C4-2B (cell line): ENCODE data around the gene TERC.

Experiments used
- H3K27ac ChIP-seq: fragments of 450-650 bp; 2 replicates; pipeline ENCODE4 v1.5.1; 2017
- ZFX ChIP-seq: fragments of 450-650 bp; IDR thresholded peaks from 2 replicates; pipeline ENCODE4 v1.6.1; 2017
- TF ChIP-seq, protein P1 (sequence below): fragments of 450-650 bp; conservative IDR thresholded peaks from 2 replicates; pipeline ENCODE4 v1.5.1; 2017; ENCODE audit warnings: mild to moderate bottlenecking

The TERC gene

DNA sequence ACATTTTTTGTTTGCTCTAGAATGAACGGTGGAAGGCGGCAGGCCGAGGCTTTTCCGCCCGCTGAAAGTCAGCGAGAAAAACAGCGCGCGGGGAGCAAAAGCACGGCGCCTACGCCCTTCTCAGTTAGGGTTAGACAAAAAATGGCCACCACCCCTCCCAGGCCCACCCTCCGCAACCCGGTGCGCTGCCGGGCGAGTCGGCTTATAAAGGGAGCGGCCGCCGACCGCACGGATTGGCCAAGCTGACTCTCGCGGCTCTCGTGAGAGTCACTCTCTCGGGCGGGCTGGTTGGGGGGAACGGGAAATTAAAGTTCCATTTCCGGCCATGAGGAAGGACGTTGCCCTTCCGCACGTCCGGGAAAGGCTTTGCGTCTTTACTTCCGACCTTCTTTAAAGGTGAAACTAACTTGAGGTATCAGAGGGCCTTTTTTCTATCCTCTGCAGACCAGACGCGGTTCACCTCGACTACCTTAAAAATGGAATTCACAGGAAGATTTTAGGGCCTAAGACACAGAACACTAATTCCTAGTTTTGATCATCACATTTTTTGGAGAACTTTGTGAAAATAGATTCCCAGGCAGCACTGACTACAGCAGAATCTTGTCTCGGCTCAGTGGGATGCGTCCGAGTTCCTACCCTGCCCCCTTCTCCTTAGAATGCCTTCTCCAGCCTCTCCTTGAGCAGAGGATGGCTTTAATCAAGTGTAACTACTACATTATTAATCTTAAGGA lies at the start of gene TERC:
TERC (minus strand) TSS at position 179 of the 731 bp plus-strand sequence.
- peak within 1 kb of the TSS; percentile 87 for H3K27ac ChIP-seq

DNA sequence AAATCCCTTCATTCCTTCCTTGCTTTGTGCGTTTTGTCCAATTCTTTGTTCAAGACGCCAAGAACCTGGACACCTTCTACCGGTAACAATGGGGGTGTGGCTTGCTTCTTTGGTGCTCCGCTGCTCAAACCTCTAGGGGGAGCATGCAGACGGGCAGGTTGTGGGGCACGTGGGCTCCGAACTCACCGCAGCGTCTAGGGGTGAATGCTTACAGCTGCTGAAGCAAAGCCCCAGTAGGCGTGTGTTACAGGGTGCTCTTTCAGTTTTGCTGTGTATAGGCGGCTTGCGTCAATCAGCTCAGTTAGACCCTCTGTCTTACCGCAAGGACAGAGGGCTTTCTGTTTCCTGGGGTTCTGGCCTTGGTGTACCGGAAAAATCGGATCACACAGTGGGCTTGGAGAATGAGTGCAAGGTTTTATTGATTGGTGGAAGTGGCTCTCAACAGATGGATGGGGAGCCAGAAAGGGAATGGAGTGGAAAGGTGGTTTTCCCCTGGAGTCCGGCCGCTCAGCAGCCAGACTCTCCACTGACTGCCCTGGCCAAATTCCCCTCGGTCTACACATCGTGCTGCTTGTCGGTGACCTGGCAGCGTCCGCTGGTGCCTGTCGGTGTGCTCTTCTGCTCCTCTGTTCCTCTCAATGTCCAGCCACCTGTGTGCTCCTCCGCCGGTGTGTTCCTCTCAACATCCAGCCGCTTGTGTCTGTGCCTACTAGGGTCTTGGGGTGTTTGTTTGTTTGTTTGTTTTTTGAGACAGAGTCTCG lies 49.1 kb upstream of the TERC start:
- TF ChIP-seq ZFX, result no peak
- TF ChIP-seq, protein P1, sequence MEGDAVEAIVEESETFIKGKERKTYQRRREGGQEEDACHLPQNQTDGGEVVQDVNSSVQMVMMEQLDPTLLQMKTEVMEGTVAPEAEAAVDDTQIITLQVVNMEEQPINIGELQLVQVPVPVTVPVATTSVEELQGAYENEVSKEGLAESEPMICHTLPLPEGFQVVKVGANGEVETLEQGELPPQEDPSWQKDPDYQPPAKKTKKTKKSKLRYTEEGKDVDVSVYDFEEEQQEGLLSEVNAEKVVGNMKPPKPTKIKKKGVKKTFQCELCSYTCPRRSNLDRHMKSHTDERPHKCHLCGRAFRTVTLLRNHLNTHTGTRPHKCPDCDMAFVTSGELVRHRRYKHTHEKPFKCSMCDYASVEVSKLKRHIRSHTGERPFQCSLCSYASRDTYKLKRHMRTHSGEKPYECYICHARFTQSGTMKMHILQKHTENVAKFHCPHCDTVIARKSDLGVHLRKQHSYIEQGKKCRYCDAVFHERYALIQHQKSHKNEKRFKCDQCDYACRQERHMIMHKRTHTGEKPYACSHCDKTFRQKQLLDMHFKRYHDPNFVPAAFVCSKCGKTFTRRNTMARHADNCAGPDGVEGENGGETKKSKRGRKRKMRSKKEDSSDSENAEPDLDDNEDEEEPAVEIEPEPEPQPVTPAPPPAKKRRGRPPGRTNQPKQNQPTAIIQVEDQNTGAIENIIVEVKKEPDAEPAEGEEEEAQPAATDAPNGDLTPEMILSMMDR, result peak; percentile 53
- no peak overlapping the region for H3K27ac ChIP-seq

More for the DNA sequence above, at the start of gene TERC:
- TF ChIP-seq ZFX, result peak; percentile 69
- TF ChIP-seq, protein P1, result no peak

DNA sequence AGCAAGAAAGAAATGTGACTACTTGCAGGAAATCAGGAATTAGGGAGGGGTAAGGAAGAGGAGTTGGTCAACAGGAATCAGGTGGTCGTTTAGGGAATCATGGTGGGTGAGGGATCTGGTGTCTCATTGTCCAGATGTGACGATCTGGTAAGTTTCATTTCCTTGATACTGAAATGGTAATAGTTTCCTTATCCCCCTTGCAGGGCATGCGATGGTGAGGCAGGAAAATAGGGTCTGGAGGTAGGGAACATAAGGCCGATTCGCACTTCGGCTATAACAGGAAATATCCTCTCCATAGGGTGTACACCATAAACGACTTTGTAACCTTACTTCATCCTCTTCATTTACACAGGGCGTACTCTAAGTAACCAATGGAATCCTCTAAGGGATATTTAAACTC lies 48.4 kb upstream of the TERC start:
- TF ChIP-seq, protein P1, result no peak
- no peak for TF ChIP-seq ZFX
- H3K27ac ChIP-seq, result no peak overlapping the region

DNA sequence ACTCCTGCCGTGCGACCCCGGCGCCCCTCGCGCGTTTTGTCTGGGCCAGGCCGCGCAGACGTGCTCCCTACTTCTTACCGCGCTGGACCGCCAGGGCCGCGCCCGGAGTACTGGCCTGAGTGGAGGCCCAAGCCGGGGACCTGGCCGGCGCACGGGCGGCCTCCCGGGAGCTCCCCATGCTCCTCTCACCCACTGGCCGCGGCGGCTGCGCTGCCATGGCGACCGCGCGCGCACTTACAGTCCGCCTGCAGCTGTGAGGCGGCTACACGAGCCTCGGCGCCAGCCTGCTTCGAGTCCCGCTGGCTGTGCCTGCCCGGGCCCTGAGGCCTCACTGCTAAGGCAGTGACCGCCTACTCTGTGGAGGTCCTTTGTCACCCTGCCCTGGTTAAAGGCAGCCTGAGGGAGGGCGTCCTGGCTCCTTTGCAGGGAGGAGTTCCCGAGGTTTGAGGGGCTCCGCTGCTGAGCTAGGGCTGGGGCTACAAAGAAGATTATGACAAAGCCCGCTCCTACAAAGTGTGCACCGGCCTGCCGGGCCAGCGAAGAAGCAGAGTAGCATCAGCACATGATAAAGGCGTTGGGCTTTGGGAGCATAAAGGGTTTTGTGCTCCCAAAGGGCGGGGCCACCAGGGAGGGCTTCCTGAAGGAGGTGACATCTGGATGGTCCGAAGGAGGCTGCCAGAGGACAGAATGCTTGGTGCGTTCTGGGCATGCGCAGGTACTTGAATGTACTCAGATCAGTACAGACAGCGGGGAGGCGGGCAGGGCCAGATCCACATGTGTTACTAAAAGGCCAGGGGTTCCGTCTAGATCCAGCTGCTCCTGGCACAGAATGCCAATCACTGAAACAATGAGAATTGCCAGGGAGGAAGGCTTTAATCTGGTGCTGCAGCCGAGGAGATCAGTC lies 47.7 kb upstream of the TERC start, which contains the start of the genes LRRC34 and LRRIQ4:
LRRC34 (minus strand) TSS at position 573 of the 904 bp plus-strand sequence; CDS start at position 217, 356 bp downstream.
LRRIQ4 (plus strand) TSS at position 539 of the 904 bp plus-strand sequence. CDS start 9,052 bp downstream, outside the sequence.
- TF ChIP-seq ZFX, result no peak
- TF ChIP-seq, protein P1, result no peak

DNA sequence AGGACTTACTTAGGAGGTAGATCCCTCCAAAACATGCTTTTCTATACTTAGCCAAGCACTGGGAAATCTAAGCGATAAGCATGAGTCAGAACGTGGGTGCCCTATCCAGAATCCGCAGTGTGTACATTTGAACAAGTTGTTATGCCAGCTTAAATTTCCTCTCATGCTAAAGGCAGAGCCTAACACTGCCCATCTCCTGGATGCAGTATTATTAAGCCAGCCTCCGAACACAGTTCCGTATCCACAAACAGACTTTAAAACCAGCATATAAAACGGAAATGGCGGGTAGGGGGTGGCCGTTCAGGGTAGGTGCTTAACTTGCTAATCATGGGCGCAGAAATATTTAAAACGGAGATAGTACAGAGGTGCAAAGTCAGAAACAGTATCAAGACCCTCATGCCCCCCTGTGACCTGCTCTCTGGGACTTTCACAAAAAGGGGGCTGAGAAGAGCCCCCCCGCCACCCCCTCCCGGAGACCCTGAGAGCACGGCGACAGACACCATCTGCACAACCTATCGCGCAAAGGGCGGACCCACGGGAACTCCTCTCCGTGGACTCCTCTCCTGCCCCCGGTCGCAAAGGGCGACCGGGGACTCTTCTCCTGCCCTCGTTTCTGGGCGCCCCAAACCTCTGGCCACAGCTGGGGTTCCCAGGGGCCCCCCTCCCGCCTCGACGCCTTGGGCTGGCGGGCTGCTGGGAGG lies 46.9 kb upstream of the TERC start:
- H3K27ac ChIP-seq, result no peak overlapping the region
- no peak for TF ChIP-seq ZFX
- TF ChIP-seq, protein P1, result no peak

More for the DNA sequence above, 47.7 kb upstream of the TERC start, which contains the start of the genes LRRC34 and LRRIQ4:
- no peak within 1 kb of the TSS for H3K27ac ChIP-seq

DNA sequence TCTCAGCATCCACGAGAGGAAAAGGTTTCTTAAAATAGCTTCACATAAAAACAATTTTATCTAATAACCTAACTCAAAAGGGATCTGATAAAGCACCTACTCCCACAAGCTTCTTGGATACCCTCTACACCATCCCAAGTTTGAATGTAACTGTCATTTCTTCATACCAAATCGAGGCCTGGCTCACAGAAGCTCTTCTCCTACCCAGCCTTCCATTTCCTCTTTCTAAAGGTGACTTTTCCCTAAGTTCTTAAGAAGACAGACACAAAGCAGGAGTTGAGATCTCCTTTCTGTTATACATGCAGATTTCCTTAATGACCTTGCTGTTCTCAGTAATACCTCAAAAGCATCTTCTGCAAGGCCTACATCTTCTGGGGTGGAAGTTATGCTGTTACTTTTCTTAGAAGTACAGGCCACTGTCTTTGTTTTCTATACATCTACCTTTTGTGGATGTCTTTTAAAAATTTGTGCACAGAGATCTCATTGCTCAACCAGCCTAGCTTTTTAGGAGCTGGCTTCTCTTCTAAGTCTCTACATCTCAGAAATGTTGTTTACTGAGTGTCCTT lies 44.5 kb upstream of the TERC start:
- H3K27ac ChIP-seq, result no peak overlapping the region

More for the DNA sequence above, 44.5 kb upstream of the TERC start:
- TF ChIP-seq ZFX, result no peak
